A549 (cell line): ENCODE data around the gene TRIO. TPM values are rescaled to one million over a fixed set of nuclear protein-coding genes. Genes with fewer than 3 reads are reported as not detected.

Source experiments
- ATAC-seq, 2 experiments: fragments of 200-7000 bp in 1 of 2; fragments of >200 bp in 1 of 2; cut with Nextera tagmentation in 1 of 2; cut with Tn5 transposase in 1 of 2; 3 replicates each; pipeline versions ENCODE4 v1.8.0 to v1.9.1; 2018 to 2020; ENCODE audit warnings: mild to moderate bottlenecking in 1 of 2, moderate library complexity in 1 of 2
- CTCF ChIA-PET: fragments of 300-600 bp; sonication (Branson Sonifier 250); formaldehyde crosslinking; extraction: SDS; loops from one replicate; lab custom pipeline; 2021; ENCODE audit warnings: antibody characterized with exemption, inconsistent platforms; lab: Yijun Ruan, JAX
- POLR2A ChIA-PET: fragments of 350-600 bp; formaldehyde crosslinking; extraction: SDS; loops from one replicate; lab custom pipeline; 2021; ENCODE audit warnings: antibody characterized with exemption, inconsistent platforms; lab: Yijun Ruan, JAX
- DNase-seq, 2 experiments: peaks; one replicate each; pipeline versions ENCODE4 v3.0.0 to v3.0.0-alpha.2; 2011 to 2016; ENCODE audit warnings: low read depth in 1 of 2, low spot score in 1 of 2
- FAIRE-seq: peaks from 2 replicates; lab custom pipeline; 2011; peaks lifted over from hg19 to GRCh38; lab: Jason Lieb, UNC
- H3K27ac ChIP-seq, 2 experiments: fragments of >200 bp; sonication (Bioruptor Twin); formaldehyde crosslinking; 3 replicates each; pipeline ENCODE4 v1.5.1; 2016 to 2017
- H3K4me1 ChIP-seq: fragments of >200 bp; sonication (Bioruptor Twin); formaldehyde crosslinking; 3 replicates; pipeline ENCODE4 v1.6.1; 2016
- H3K4me2 ChIP-seq: fragments of >200 bp; sonication (Bioruptor Twin); formaldehyde crosslinking; 3 replicates; pipeline ENCODE4 v1.6.1; 2016
- H3K4me3 ChIP-seq: fragments of >200 bp; sonication (Bioruptor Twin); formaldehyde crosslinking; 3 replicates; pipeline ENCODE4 v1.5.1; 2016
- H3K9me3 ChIP-seq: fragments of >200 bp; sonication (Bioruptor Twin); formaldehyde crosslinking; 3 replicates; pipeline ENCODE4 v1.6.1; 2016
- BHLHE40 ChIP-seq: IDR thresholded peaks from 2 replicates; pipeline ENCODE4 v1.6.1; 2012; ENCODE audit warnings: low read depth, low read length, inconsistent platforms
- CBX8 ChIP-seq: fragments of 200-600 bp; sonication (generic); IDR thresholded peaks from 2 replicates; pipeline ENCODE4 v1.6.1; 2016
- CEBPB ChIP-seq, 2 experiments: fragments of >200 bp in 1 of 2; sonication (Bioruptor Twin) in 1 of 2; formaldehyde crosslinking in 1 of 2; IDR thresholded peaks; 2 replicates each; pipeline ENCODE4 v1.6.1; 2012 to 2016
- EHF ChIP-seq: fragments of 250-450 bp; sonication (Bioruptor Pico); IDR thresholded peaks from 2 replicates; pipeline ENCODE4 v1.5.0; 2020; ENCODE audit warnings: mild to moderate bottlenecking
- EHMT2 ChIP-seq: fragments of 200-600 bp; sonication (generic); IDR thresholded peaks from 2 replicates; pipeline ENCODE4 v1.6.1; 2016; ENCODE audit warnings: antibody characterized with exemption, low read depth, mild to moderate bottlenecking, moderate library complexity
- EP300 ChIP-seq, 2 experiments: fragments of >200 bp; sonication (Bioruptor Twin); formaldehyde crosslinking; IDR thresholded peaks; 2 replicates in 1 of 2; 3 replicates in 1 of 2; pipeline ENCODE4 v1.6.1; 2016 to 2017
- FOSL2 ChIP-seq, 2 experiments: fragments of 450-650 bp in 1 of 2; fragments of >200 bp in 1 of 2; sonication (Bioruptor Twin) in 1 of 2; formaldehyde crosslinking; IDR thresholded peaks; 2 replicates each; pipeline versions ENCODE4 v1.5.0 to v1.6.1; 2016 to 2020; ENCODE audit warnings: mild to moderate bottlenecking in 1 of 2, moderate library complexity in 1 of 2
- FOXS1 ChIP-seq: fragments of 250-450 bp; sonication (Bioruptor Pico); IDR thresholded peaks from 2 replicates; pipeline ENCODE4 v1.5.0; 2020; ENCODE audit warnings: mild to moderate bottlenecking, moderate library complexity
- HEYL ChIP-seq: fragments of 250-450 bp; sonication (Bioruptor Pico); IDR thresholded peaks from 2 replicates; pipeline ENCODE4 v1.8.0; 2021; ENCODE audit warnings: mild to moderate bottlenecking, moderate library complexity
- HOXA7 ChIP-seq: fragments of 250-450 bp; sonication (Bioruptor Pico); IDR thresholded peaks from 2 replicates; pipeline ENCODE4 v1.5.0; 2020; ENCODE audit warnings: mild to moderate bottlenecking, moderate library complexity
- KDM1A ChIP-seq: fragments of 200-600 bp; sonication (generic); IDR thresholded peaks from 2 replicates; pipeline ENCODE4 v1.6.1; 2016; ENCODE audit warnings: low read depth, mild to moderate bottlenecking
- MAFK ChIP-seq: fragments of 450-650 bp; IDR thresholded peaks from 2 replicates; pipeline ENCODE4 v1.6.1; 2014; ENCODE audit not compliant: partially characterized antibody
- MAZ ChIP-seq: fragments of 150-350 bp; IDR thresholded peaks from 2 replicates; pipeline ENCODE4 v1.6.1; 2014; ENCODE audit warnings: antibody characterized with exemption, low read depth, low read length, borderline replicate concordance
- MYC ChIP-seq: IDR thresholded peaks from 2 replicates; pipeline ENCODE4 v1.6.1; 2012; ENCODE audit warnings: mild to moderate bottlenecking, inconsistent platforms, low read length, improper control_type of control experiment, borderline replicate concordance
- NFE2L2 ChIP-seq: fragments of 150-350 bp; conservative IDR thresholded peaks from 2 replicates; pipeline ENCODE4 v1.6.1; 2014; ENCODE audit warnings: low read length
- RARB ChIP-seq: fragments of 250-450 bp; sonication (Bioruptor Pico); IDR thresholded peaks from 2 replicates; pipeline ENCODE4 v1.8.0; 2021; ENCODE audit warnings: mild to moderate bottlenecking, moderate library complexity
- RNF2 ChIP-seq: fragments of 200-600 bp; sonication (generic); IDR thresholded peaks from 2 replicates; pipeline ENCODE4 v1.6.1; 2016; ENCODE audit warnings: low read depth, mild to moderate bottlenecking, antibody characterized with exemption, moderate library complexity, borderline replicate concordance
- SREBF2 ChIP-seq: fragments of 450-650 bp; IDR thresholded peaks from 2 replicates; pipeline ENCODE4 v1.6.1; 2014; ENCODE audit warnings: mild to moderate bottlenecking, moderate library complexity
- WGBS: methylation state at CpG from one replicate; pipeline ENCODE4 v1.1.6; 2017; ENCODE audit errors: missing lambda C conversion rate; 5-methylcytosine and 5-hydroxymethylcytosine counted together
- polyA plus RNA-seq, 4 experiments: library from polyadenylated mRNA; depleted of rRNA in 3 of 4; stranded (reverse); fragments of >200 nt; fragmentation: RNase III in 1 of 4; extraction: RNeasy Plus Mini Kit Qiagen cat#74134 plus additional on column Dnase treatment in 1 of 4; gene quantifications; 2 replicates in 3 of 4; 3 replicates in 1 of 4; pipeline ENCODE4 v1.2.3, GENCODE V29; 2011 to 2017
- TF ChIP-seq, protein P1 (sequence below): fragments of >200 bp; sonication (Bioruptor Twin); formaldehyde crosslinking; IDR thresholded peaks from 2 replicates; pipeline ENCODE4 v1.6.1; 2016

The TRIO gene
- polyA plus RNA-seq, 2 of the 4 experiments (the other 2 are of a cell fraction) = 47.5 to 79.0 TPM

DNA sequence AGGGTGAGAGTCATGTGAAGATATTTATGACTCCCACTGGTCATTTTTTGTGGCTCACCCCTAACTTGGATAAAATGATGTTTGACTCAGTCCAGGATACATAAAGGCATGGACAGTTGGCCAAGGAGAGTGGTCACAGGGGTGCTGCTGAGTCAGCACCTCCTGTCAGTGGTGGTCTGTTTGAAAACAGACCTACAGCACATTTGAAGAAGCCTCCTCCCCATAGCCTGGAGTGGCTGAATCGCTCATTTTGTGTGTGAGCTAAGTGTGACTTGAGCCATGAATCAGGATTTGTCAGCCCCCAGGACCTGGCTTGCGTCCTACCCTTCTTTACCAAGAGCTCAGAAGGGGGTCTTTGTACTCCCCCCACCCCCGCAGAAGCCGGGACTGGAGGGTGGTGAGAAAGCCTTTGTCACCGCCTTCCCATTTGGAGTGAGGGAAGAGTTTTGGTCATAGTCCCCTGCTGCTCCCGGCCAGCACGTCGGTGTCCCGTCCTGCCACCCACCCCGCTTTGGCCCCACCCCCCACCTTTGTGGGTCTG, 35.6 kb downstream of the TRIO start:
- peak overlapping the region; percentile 78 for H3K4me2 ChIP-seq
- TF ChIP-seq FOSL2 (IDR thresholded peaks at IDR 0.05) (no peak), FOSL2 (CRISPR knock-in tag; IDR thresholded peaks at IDR 0.05) (peak; percentile 15; the same call in 1 of the 2 replicates), MAFK (peak; percentile 99), HOXA7 (CRISPR knock-in tag) (no peak), RARB (CRISPR knock-in tag) (no peak), EP300 (IDR thresholded peaks at IDR 0.05) (0 out of 5 replicates have a peak, but pooled peaks of 1 of the 2 experiments have one; percentile 26)
- WGBS = 24% methylated on average over 9 of the region's 10 CpGs
- no peaks in the 10 kb centered on the region for H3K9me3 ChIP-seq
- ChIA-PET CTCF (interaction anchor here (0.6 to 2.0 kb wide), 6 partner anchors 9 to 189 kb away, joined by 3 to 6 read pairs (median 4); no protein-coding TSS in a partner anchor), POLR2A (interaction anchor here (0.6 kb wide), 1 partner anchor 12 kb away, joined by 3 read pairs; no protein-coding TSS in a partner anchor)
- peak; percentile 53 to 55; a peak in 5 of 6 replicates for ATAC-seq
- no peak for FAIRE-seq
- peak overlapping the region; percentile 23; the same call in 1 of the 3 replicates for H3K4me3 ChIP-seq
- H3K4me1 ChIP-seq = peaks cover 96% of the 10 kb centered on the region
- peak in 1 of 2 experiments; percentile 51 for DNase-seq
- peak overlapping the region; percentile 59 to 88 for H3K27ac ChIP-seq

DNA sequence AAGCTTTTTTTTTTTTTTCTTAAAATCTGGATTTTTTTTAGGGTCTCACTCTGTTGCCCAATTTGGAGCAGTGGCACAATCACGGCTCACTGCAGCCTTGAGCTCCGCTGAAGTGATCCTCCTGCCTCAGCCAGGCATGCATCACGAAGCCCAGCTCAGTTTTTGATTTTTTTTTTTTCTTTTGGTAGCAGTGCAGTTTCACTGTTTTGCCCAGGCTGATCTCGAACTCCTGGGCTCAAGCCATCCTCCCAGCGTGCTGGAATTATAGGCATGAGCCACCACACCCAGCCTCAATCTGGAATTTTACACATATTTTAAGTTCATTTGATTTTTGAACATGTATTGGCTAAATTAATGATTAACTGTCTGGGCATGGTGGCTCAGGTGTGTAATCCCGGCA, 36.3 kb downstream of the TRIO start:
- Histone ChIP-seq H3K4me2 (peak overlapping the region; percentile 78), H3K27ac (peak overlapping the region; percentile 59 to 88)
- ATAC-seq = peak in 1 of 2 experiments; percentile 13; a peak in 3 of 6 replicates
- POLR2A ChIA-PET = interaction anchor here (0.6 to 0.9 kb wide), 2 partner anchors 11 kb away, joined by 3 to 5 read pairs; no protein-coding TSS in a partner anchor
- no peak for TF ChIP-seq KDM1A
- no peak for TF ChIP-seq RNF2
- no peak for TF ChIP-seq EHMT2
- TF ChIP-seq RARB (CRISPR knock-in tag) = no peak
- no peak for TF ChIP-seq EHF (CRISPR knock-in tag)
- no peak for TF ChIP-seq HOXA7 (CRISPR knock-in tag)
- no peak for TF ChIP-seq MAZ
- TF ChIP-seq MYC = no peak
- TF ChIP-seq CEBPB (IDR thresholded peaks at IDR 0.05) = no peak
- no peak for TF ChIP-seq HEYL (CRISPR knock-in tag)
- no peak for TF ChIP-seq NFE2L2
- TF ChIP-seq BHLHE40 = no peak
- no peak for TF ChIP-seq CBX8
- TF ChIP-seq, all 56 proteins: peak for 0
- WGBS = 22% methylated on average over 6 of the region's 6 CpGs
- Histone ChIP-seq H3K9me3 (no peaks in the 10 kb centered on the region), H3K4me3 (no peak overlapping the region; the same call in 2 of the 3 replicates), H3K4me1 (peaks cover 96% of the 10 kb centered on the region)
- FAIRE-seq = no peak
- CTCF ChIA-PET = interaction anchor here (0.6 to 2.0 kb wide), 7 partner anchors 9 to 188 kb away, joined by 3 to 6 read pairs (median 4); partner anchors contain the start of gene TRIO
- DNase-seq = no peak

DNA sequence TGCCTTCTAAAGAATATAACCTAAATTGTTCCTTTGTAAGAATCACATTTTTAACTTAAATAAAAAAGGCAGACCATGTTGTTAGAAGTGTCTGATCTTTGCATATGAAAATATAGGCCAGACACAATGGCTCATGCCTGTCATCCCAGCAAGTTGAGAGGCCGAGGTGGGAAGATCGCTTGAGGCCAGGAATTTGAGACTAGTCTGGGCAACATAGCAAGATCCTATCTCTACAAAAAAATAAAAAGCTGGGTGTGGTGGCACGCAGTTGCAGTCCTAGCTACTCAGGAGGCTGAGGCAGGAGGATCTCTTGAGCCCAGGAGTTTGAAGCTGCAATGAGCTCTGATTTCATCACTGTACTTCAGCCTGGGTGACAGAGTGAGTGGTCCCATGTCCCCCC, 37.3 kb downstream of the TRIO start:
- peaks cover 96% of the 10 kb centered on the region for H3K4me1 ChIP-seq
- POLR2A ChIA-PET = interaction anchor here (0.9 kb wide), 1 partner anchor 10 kb away, joined by 5 read pairs; no protein-coding TSS in a partner anchor

DNA sequence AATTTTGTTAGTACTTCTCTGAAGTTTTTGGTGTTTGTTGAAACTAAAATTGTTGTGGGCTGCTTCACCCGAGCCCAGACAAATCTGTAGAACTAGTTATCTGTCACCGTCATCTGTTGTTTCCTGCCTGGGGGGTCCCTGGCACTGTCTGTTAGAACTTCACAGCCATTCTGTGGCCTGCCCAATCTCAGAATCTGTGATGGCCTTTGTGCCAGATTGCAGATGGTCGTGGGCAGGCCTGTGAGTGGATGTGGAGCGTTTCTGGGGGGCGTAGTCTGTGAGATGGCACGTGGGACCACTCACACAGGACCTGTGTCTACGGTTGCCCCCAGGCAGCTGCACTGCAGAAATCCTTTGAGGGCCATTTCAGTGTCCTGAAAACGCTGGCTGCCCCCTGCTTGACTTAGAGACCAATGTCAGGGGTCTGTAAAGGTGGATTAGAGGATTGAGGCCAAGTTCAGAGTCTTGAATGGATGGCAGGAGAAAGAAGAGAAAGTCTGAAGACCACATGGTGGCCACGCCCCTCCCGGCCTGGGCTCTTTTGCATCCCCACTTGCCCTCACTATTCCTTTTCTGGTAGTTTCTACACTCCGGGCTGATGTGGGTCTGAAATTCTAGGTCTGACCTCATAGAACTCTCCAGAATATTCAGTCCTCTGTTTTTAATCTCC, 38.3 kb downstream of the TRIO start:
- DNase-seq (no peak), FAIRE-seq (no peak), ATAC-seq (no peak)
- ChIA-PET CTCF (interaction anchor here (0.7 to 2.4 kb wide), 4 partner anchors 38 to 89 kb away, joined by 3 to 13 read pairs (median 5); partner anchors contain the start of gene TRIO), POLR2A (interaction anchor here (0.6 kb wide), 1 partner anchor 17 kb away, joined by 8 read pairs; no protein-coding TSS in a partner anchor)
- Histone ChIP-seq H3K4me2 (peak overlapping the region; percentile 86; the same call in 1 of the 3 replicates), H3K9me3 (no peaks in the 10 kb centered on the region), H3K27ac (peak overlapping the region; percentile 41 to 77; a peak in 5 of 6 replicates), H3K4me3 (no peak overlapping the region), H3K4me1 (peaks cover 100% of the 10 kb centered on the region)
- WGBS = 86% methylated on average over 11 of the region's 11 CpGs
- TF ChIP-seq HOXA7 (CRISPR knock-in tag) (no peak), CEBPB (IDR thresholded peaks at IDR 0.05) (no peak), FOXS1 (CRISPR knock-in tag) (no peak)
- TF ChIP-seq, protein P1, sequence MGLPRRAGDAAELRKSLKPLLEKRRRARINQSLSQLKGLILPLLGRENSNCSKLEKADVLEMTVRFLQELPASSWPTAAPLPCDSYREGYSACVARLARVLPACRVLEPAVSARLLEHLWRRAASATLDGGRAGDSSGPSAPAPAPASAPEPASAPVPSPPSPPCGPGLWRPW = no peak

More for the DNA sequence above, 37.3 kb downstream of the TRIO start:
- H3K4me3 ChIP-seq = no peak overlapping the region
- 65% methylated on average over 3 of the region's 3 CpGs for WGBS
- H3K27ac ChIP-seq = peak overlapping the region; percentile 7 to 88; a peak in 4 of 6 replicates
- H3K9me3 ChIP-seq = no peaks in the 10 kb centered on the region
- no peak for FAIRE-seq
- H3K4me2 ChIP-seq = peak overlapping the region; percentile 78; the same call in 1 of the 3 replicates
- CTCF ChIA-PET = interaction anchor here (0.9 to 2.0 kb wide), 6 partner anchors 31 to 90 kb away, joined by 3 to 6 read pairs (median 4); partner anchors contain the start of gene TRIO
- ATAC-seq = no peak
- no peak for TF ChIP-seq SREBF2
- no peak for DNase-seq
